Heart left ventricle (tissue), 16 donors: ENCODE measurements around the gene RSU1. TPM values are rescaled to one million over a fixed set of nuclear protein-coding genes. Genes with fewer than 3 reads are reported as not detected.

Experiments
- ATAC-seq, 4 donors: fragments of 200-7000 bp; cut with Tn5 transposase; one replicate each; pipeline ENCODE4 v1.9.1; 2020 to 2022; ENCODE audit warnings: moderate library complexity in 4 of 4, mild to moderate bottlenecking in 3 of 4, moderate number of reproducible peaks in 1 of 4
- DNase-seq, 5 donors: peaks; one replicate each; pipeline ENCODE4 v3.0.0-alpha.2; 2020
- H3K27ac ChIP-seq, 12 donors: fragments of 200-600 bp; sonication (generic) in 4 of 12; one replicate each; pipeline versions ENCODE4 v1.5.0 to v1.8.0; 2016 to 2022; ENCODE audit warnings: mild to moderate bottlenecking in 2 of 12
- H3K27me3 ChIP-seq, 9 donors: fragments of 200-600 bp; sonication (generic) in 2 of 9; one replicate each; pipeline versions ENCODE4 v1.5.1 to v1.8.0; 2016 to 2022; ENCODE audit warnings: mild to moderate bottlenecking in 3 of 9
- H3K36me3 ChIP-seq, 9 donors: fragments of 200-600 bp; sonication (generic) in 2 of 9; one replicate each; pipeline versions ENCODE4 v1.5.0 to v1.8.0; 2018 to 2022; ENCODE audit warnings: mild to moderate bottlenecking in 2 of 9
- H3K4me1 ChIP-seq, 12 donors: fragments of 200-600 bp; sonication (generic) in 4 of 12; one replicate each; pipeline versions ENCODE4 v1.5.0 to v1.8.0; 2016 to 2022; ENCODE audit warnings: mild to moderate bottlenecking in 3 of 12
- H3K4me3 ChIP-seq, 12 donors: fragments of 200-600 bp; sonication (generic) in 4 of 12; one replicate each; pipeline versions ENCODE4 v1.5.0 to v1.8.0; 2017 to 2022; ENCODE audit warnings: mild to moderate bottlenecking in 9 of 12, moderate library complexity in 4 of 12
- H3K9me3 ChIP-seq, 12 donors: fragments of 200-600 bp; sonication (generic) in 4 of 12; one replicate each; pipeline versions ENCODE4 v1.5.0 to v1.8.0; 2016 to 2022; ENCODE audit warnings: mild to moderate bottlenecking in 1 of 12
- CTCF ChIP-seq, 12 donors: fragments of 200-600 bp; sonication (generic) in 4 of 12; IDR thresholded peaks; one replicate each; pipeline versions ENCODE4 v1.5.0 to v1.8.0; 2018 to 2022; ENCODE audit warnings: antibody characterized with exemption in 12 of 12, mild to moderate bottlenecking in 5 of 12
- POLR2A ChIP-seq, 2 donors: fragments of 450-650 bp; IDR thresholded peaks; one replicate each; pipeline ENCODE4 v1.6.1; 2017; ENCODE audit warnings: antibody characterized with exemption in 2 of 2, mild to moderate bottlenecking in 2 of 2, moderate library complexity in 2 of 2
- WGBS, 4 donors: extraction: QIAGEN DNeasy Blood & Tissue Kit in 2 of 4; methylation state at CpG; one replicate each; pipeline versions ENCODE4 v1.1.5 to v1.1.7; 2013 to 2018; 5-methylcytosine and 5-hydroxymethylcytosine counted together
- intact Hi-C, 10 donors: fragments of 100-400 bp; cut with DNase I; formaldehyde crosslinking; loops; one replicate each; pipeline versions ENCODE4 v1.11.1 to v1.14.2; 2022
- polyA plus RNA-seq, 2 donors: library from polyadenylated mRNA; stranded (reverse); fragments of 200-250 nt; gene quantifications; one replicate each; pipeline ENCODE4 v1.2.3, GENCODE V29; 2013
- total RNA-seq, 9 donors: library from RNA; depleted of rRNA in 2 of 9; stranded (reverse); fragments of >200 nt in 2 of 9; fragmentation: NEBNext Ultra II Directional in 3 of 9; extraction: Animal tissue kit (Norgen Biotek cat#: 25700) in 3 of 9; gene quantifications; one replicate each; pipeline versions ENCODE4 v1.1.0 to v1.2.4, GENCODE V29; 2016 to 2023
- donor health status: ischemic (EF 13 %, LVEDD 7.1; RV severe dilation, severe dysfunction).
- donor health status: healthy with polysubstance abuse.
- donor health status: DM: no; HTN: yes; CAD: no.
- donor health status: DM: no; HTN: no; CAD: no.
- donor health status: ischemic (EF 25% LVEDD 6.9; RV normal size, moderate dysfunction).
- donor health status: ischemic (EF 25% LVEDD 5.7; RV mildly dilated, moderate dysfunction).
- donor health status: healthy.
- donor health status: DM: yes; HTN: yes; CAD: no.
- donor health status: ischemic (EF 35%, LVEDD 5.7; RV mildly dilated, moderate dysfunction).
- donor health status: nonischemic (EF 11% LVEDD 7.7; RV severe dilation, severe dysfunction).
- donor health status: DM: yes; HTN: yes; CAD: no.
- donor health status: PGD.
- donor health status: ischemic (EF 29% LVEDD 5.4; RV normal size, mild dysfunction).
- donor health status: nonischemic (EF 23%, LVEDD 6.1; RV moderate dilation, normal function).

The RSU1 gene
- total and polyA plus RNA-seq, 11 donors: 29.6 to 84.1 (median 53.0) TPM

DNA sequence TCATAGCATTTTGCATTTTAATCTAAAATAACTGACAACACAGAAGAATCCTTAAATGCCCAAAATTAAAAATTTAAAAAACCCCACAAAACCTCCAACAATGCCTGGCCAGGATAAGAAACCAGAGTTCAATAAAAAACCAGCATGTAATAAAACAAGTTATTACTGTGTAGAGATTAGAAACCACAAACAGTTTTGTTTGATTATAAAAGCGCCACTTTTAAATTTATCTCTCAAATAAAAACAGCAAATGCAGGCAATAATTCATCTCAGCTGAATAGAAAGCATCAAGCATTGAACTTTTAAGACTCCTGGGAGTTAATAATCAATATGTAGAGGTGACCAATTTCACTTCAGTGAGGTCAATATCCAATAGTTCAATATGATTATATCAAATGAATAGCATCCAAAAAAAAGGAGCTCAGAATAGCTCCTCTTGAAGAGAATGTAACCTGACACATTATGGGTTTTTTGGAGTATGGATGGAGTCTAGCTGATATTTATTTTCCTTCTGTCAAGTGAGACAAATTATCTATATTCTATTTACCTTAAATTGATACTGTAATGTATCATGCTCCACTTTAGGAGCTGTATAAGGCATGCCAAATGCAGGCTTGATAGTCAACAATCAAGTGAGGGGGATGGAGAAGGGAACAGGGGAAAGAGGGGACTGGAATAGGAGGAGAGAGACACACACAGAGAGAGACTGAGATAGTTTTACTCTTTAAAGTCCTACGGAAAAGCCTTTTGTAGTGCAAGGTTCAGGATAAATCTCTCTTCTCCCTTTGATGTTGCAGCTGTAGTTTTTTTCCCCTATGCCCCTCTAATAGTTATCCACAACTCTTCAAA is 130.9 kb downstream of the RSU1 start:
- H3K4me3 ChIP-seq: no peak overlapping the region
- no peaks in the 10 kb centered on the region for H3K9me3 ChIP-seq
- DNase-seq (no peak), ATAC-seq (no peak)
- intact Hi-C loops: no loop called here
- peaks cover 0 to 10% (median 0%) of the 10 kb centered on the region in 9 donors for H3K36me3 ChIP-seq
- TF ChIP-seq POLR2A (IDR thresholded peaks at IDR 0.05) (no peak), CTCF (IDR thresholded peaks at IDR 0.05) (no peak)
- 49 to 91% (median 77%) methylated on average over 2 of the region's 2 CpGs for WGBS, 4 donors
- H3K27me3 ChIP-seq: no peaks in the 10 kb centered on the region
- H3K4me1 ChIP-seq: no peaks in the 10 kb centered on the region
- no peak overlapping the region for H3K27ac ChIP-seq

DNA sequence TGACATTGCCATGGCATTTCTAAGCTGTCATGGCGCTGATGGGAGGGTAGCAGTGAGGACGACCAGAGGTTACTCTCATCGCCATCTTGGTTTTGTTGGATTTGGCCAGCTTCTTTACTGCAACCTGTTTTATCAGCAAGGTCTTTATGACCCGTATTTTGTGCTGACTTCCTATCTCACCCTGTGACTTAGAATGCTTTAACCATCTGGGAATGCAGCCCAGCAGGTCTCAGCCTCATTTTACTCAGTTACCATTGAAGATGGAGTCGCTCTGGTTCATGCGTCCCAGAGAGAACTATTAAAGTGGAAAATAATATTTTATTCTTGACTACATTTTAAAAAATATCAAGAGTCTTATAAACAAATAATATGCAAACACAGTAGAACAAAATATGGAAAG is 131.7 kb downstream of the RSU1 start:
- 89 to 90% (median 89%) methylated on average over 6 of the region's 6 CpGs for WGBS, 4 donors
- Histone ChIP-seq H3K27ac (no peak overlapping the region), H3K4me3 (no peak overlapping the region), H3K9me3 (no peaks in the 10 kb centered on the region), H3K4me1 (no peaks in the 10 kb centered on the region), H3K36me3 (peaks cover 0 to 10% (median 0%) of the 10 kb centered on the region in 9 donors), H3K27me3 (no peaks in the 10 kb centered on the region)
- DNase-seq (no peak), ATAC-seq (no peak)
- intact Hi-C loops: no loop called here
- TF ChIP-seq POLR2A (IDR thresholded peaks at IDR 0.05): no peak
- TF ChIP-seq CTCF (IDR thresholded peaks at IDR 0.05): no peak

DNA sequence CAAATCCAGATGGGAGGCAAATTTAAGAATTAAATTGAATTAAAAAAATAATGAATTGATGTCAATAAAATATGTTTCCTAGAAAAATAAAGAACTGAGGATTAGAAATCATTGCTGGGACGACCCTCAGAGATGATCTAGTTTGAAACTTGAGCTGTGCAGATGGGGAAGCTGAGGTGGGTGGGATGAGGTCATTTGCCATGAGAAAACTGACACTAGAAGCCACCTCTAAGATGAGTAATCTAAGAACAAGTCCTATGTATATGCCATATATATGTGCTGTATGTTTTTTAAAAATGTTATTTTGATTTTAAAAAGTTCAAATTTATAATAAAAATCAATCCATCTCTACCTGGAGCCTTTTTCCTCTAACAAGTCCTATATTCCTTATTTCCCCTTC is 135.7 kb downstream of the RSU1 start:
- DNase-seq (no peak), ATAC-seq (no peak)
- 78 to 83% (median 80%) methylated on average over 1 of the region's 1 CpG for WGBS, 4 donors
- H3K4me3 ChIP-seq: no peak overlapping the region
- TF ChIP-seq CTCF (IDR thresholded peaks at IDR 0.05) (no peak), POLR2A (IDR thresholded peaks at IDR 0.05) (no peak)
- H3K27me3 ChIP-seq: no peaks in the 10 kb centered on the region
- no peaks in the 10 kb centered on the region for H3K4me1 ChIP-seq
- peaks cover 0 to 5% (median 0%) of the 10 kb centered on the region in 12 donors for H3K9me3 ChIP-seq
- no peak overlapping the region for H3K27ac ChIP-seq
- peaks cover 0 to 3% (median 0%) of the 10 kb centered on the region in 9 donors for H3K36me3 ChIP-seq
- intact Hi-C loops: no loop called here

GRCh38 chr10:16679511-16679910 is 137.7 kb downstream of the RSU1 start:
- no peak for DNase-seq
- 92 to 95% (median 93%) methylated on average over 6 of the region's 6 CpGs for WGBS, 4 donors
- Histone ChIP-seq H3K36me3 (peaks cover 0 to 4% (median 0%) of the 10 kb centered on the region in 9 donors), H3K9me3 (peaks cover 0 to 7% (median 0%) of the 10 kb centered on the region in 12 donors), H3K27ac (no peak overlapping the region), H3K4me3 (no peak overlapping the region), H3K27me3 (no peaks in the 10 kb centered on the region), H3K4me1 (no peaks in the 10 kb centered on the region)
- intact Hi-C loops: no loop called here
- TF ChIP-seq POLR2A (IDR thresholded peaks at IDR 0.05): no peak
- ATAC-seq: no peak
